Measurements from ENCODE around the gene NEUROD2.

Gene NEUROD2

GRCh38 chr17:39568702-39569101, 39.0 kb downstream of the NEUROD2 start:
- peaks cover 0 to 4% of the 10 kb centered on the region in 2 donors for H3K4me1 ChIP-seq (ENCODE audit: control insufficient read depth in 1 of 2, insufficient read depth in 2 of 2, low read length in 2 of 2)
- no peaks in the 10 kb centered on the region for H3K27me3 ChIP-seq (ENCODE audit: low read depth, low read length)
- peaks cover 4 to 43% of the 10 kb centered on the region in 2 donors for H3K36me3 ChIP-seq (ENCODE audit: control insufficient read depth in 1 of 2, insufficient read depth in 2 of 2, low read length in 2 of 2)
- H3K9me3 ChIP-seq (ENCODE audit: control insufficient read depth in 1 of 2, low read length in 2 of 2) = no peaks in the 10 kb centered on the region
- H3K4me3 ChIP-seq (ENCODE audit: low read depth in 1 of 2, low read length in 2 of 2) = no peak overlapping the region
- no peak overlapping the region for H3K27ac ChIP-seq (ENCODE audit: low read length)

- Histone ChIP-seq H3K4me3 (ENCODE audit: low read depth in 1 of 2, low read length in 2 of 2) (no peak overlapping the region), H3K36me3 (ENCODE audit: control insufficient read depth in 1 of 2, insufficient read depth in 2 of 2, low read length in 2 of 2) (peaks cover 4 to 48% of the 10 kb centered on the region in 2 donors), H3K27ac (ENCODE audit: low read length) (no peak overlapping the region), H3K9me3 (ENCODE audit: control insufficient read depth in 1 of 2, low read length in 2 of 2) (no peaks in the 10 kb centered on the region), H3K27me3 (ENCODE audit: low read depth, low read length) (no peaks in the 10 kb centered on the region), H3K4me1 (ENCODE audit: control insufficient read depth in 1 of 2, insufficient read depth in 2 of 2, low read length in 2 of 2) (no peaks in the 10 kb centered on the region)
Measured at GRCh38 chr17:39566094-39566850, 41.4 kb downstream of the NEUROD2 start.

- H3K27ac ChIP-seq (ENCODE audit: low read length) = no peak overlapping the region
Measured at GRCh38 chr17:39564211-39564848, 43.4 kb downstream of the NEUROD2 start.

GRCh38 chr17:39563476-39563875, 44.2 kb downstream of the NEUROD2 start:
- H3K27ac ChIP-seq (ENCODE audit: low read length) = no peak overlapping the region
- H3K36me3 ChIP-seq (ENCODE audit: control insufficient read depth in 1 of 2, insufficient read depth in 2 of 2, low read length in 2 of 2) = peaks cover 19 to 48% of the 10 kb centered on the region in 2 donors

More at GRCh38 chr17:39564211-39564848, 43.4 kb downstream of the NEUROD2 start:
- no peaks in the 10 kb centered on the region for H3K9me3 ChIP-seq (ENCODE audit: control insufficient read depth in 1 of 2, low read length in 2 of 2)
- H3K36me3 ChIP-seq (ENCODE audit: control insufficient read depth in 1 of 2, insufficient read depth in 2 of 2, low read length in 2 of 2) = peaks cover 15 to 56% of the 10 kb centered on the region in 2 donors
- H3K4me1 ChIP-seq (ENCODE audit: control insufficient read depth in 1 of 2, insufficient read depth in 2 of 2, low read length in 2 of 2) = no peaks in the 10 kb centered on the region
- no peak overlapping the region for H3K4me3 ChIP-seq (ENCODE audit: low read depth in 1 of 2, low read length in 2 of 2)
- H3K27me3 ChIP-seq (ENCODE audit: low read depth, low read length) = no peaks in the 10 kb centered on the region

GRCh38 chr17:39562976-39563375, 44.7 kb downstream of the NEUROD2 start:
- H3K36me3 ChIP-seq (ENCODE audit: control insufficient read depth in 1 of 2, insufficient read depth in 2 of 2, low read length in 2 of 2) = peaks cover 23 to 47% of the 10 kb centered on the region in 2 donors
- no peak overlapping the region for H3K27ac ChIP-seq (ENCODE audit: low read length)
- no peaks in the 10 kb centered on the region for H3K9me3 ChIP-seq (ENCODE audit: control insufficient read depth in 1 of 2, low read length in 2 of 2)
- H3K27me3 ChIP-seq (ENCODE audit: low read depth, low read length) = no peaks in the 10 kb centered on the region
- H3K4me1 ChIP-seq (ENCODE audit: control insufficient read depth in 1 of 2, insufficient read depth in 2 of 2, low read length in 2 of 2) = no peaks in the 10 kb centered on the region
- no peak overlapping the region for H3K4me3 ChIP-seq (ENCODE audit: low read depth in 1 of 2, low read length in 2 of 2)

More at GRCh38 chr17:39563476-39563875, 44.2 kb downstream of the NEUROD2 start:
- H3K4me1 ChIP-seq (ENCODE audit: control insufficient read depth in 1 of 2, insufficient read depth in 2 of 2, low read length in 2 of 2) = no peaks in the 10 kb centered on the region
- H3K27me3 ChIP-seq (ENCODE audit: low read depth, low read length) = no peaks in the 10 kb centered on the region
- no peaks in the 10 kb centered on the region for H3K9me3 ChIP-seq (ENCODE audit: control insufficient read depth in 1 of 2, low read length in 2 of 2)
- no peak overlapping the region for H3K4me3 ChIP-seq (ENCODE audit: low read depth in 1 of 2, low read length in 2 of 2)

GRCh38 chr17:39562395-39562794, 45.3 kb downstream of the NEUROD2 start:
- Histone ChIP-seq H3K27ac (ENCODE audit: low read length) (no peak overlapping the region), H3K27me3 (ENCODE audit: low read depth, low read length) (no peaks in the 10 kb centered on the region), H3K36me3 (ENCODE audit: control insufficient read depth in 1 of 2, insufficient read depth in 2 of 2, low read length in 2 of 2) (peaks cover 29 to 48% of the 10 kb centered on the region in 2 donors), H3K4me3 (ENCODE audit: low read depth in 1 of 2, low read length in 2 of 2) (no peak overlapping the region), H3K9me3 (ENCODE audit: control insufficient read depth in 1 of 2, low read length in 2 of 2) (no peaks in the 10 kb centered on the region), H3K4me1 (ENCODE audit: control insufficient read depth in 1 of 2, insufficient read depth in 2 of 2, low read length in 2 of 2) (no peaks in the 10 kb centered on the region)

- Histone ChIP-seq H3K4me1 (ENCODE audit: control insufficient read depth in 1 of 2, insufficient read depth in 2 of 2, low read length in 2 of 2) (no peaks in the 10 kb centered on the region), H3K4me3 (ENCODE audit: low read depth in 1 of 2, low read length in 2 of 2) (no peak overlapping the region), H3K27ac (ENCODE audit: low read length) (no peak overlapping the region), H3K36me3 (ENCODE audit: control insufficient read depth in 1 of 2, insufficient read depth in 2 of 2, low read length in 2 of 2) (peaks cover 55 to 70% of the 10 kb centered on the region in 2 donors), H3K9me3 (ENCODE audit: control insufficient read depth in 1 of 2, low read length in 2 of 2) (no peaks in the 10 kb centered on the region), H3K27me3 (ENCODE audit: low read depth, low read length) (no peaks in the 10 kb centered on the region)
Measured at GRCh38 chr17:39556423-39556822, 51.3 kb downstream of the NEUROD2 start.

- Histone ChIP-seq H3K27ac (ENCODE audit: low read length) (no peak overlapping the region), H3K36me3 (ENCODE audit: control insufficient read depth in 1 of 2, insufficient read depth in 2 of 2, low read length in 2 of 2) (peaks cover 57 to 72% of the 10 kb centered on the region in 2 donors), H3K27me3 (ENCODE audit: low read depth, low read length) (no peaks in the 10 kb centered on the region), H3K4me1 (ENCODE audit: control insufficient read depth in 1 of 2, insufficient read depth in 2 of 2, low read length in 2 of 2) (peaks cover 0 to 4% of the 10 kb centered on the region in 2 donors), H3K4me3 (ENCODE audit: low read depth in 1 of 2, low read length in 2 of 2) (no peak overlapping the region), H3K9me3 (ENCODE audit: control insufficient read depth in 1 of 2, low read length in 2 of 2) (no peaks in the 10 kb centered on the region)
Measured at GRCh38 chr17:39555368-39555767, 52.4 kb downstream of the NEUROD2 start.

Data from muscle layer of duodenum (tissue), 2 donors.